HG03439 (cell line): ENCODE data around the gene POLR2M.

Source experiments
- ATAC-seq: cut with Tn5 transposase; IDR thresholded peaks from one replicate; pipeline ENCODE4 v1.9.1; 2021; ENCODE audit warnings: mild to moderate bottlenecking, moderate library complexity; ENCODE audit not compliant: unreplicated experiment

POLR2M gene

DNA sequence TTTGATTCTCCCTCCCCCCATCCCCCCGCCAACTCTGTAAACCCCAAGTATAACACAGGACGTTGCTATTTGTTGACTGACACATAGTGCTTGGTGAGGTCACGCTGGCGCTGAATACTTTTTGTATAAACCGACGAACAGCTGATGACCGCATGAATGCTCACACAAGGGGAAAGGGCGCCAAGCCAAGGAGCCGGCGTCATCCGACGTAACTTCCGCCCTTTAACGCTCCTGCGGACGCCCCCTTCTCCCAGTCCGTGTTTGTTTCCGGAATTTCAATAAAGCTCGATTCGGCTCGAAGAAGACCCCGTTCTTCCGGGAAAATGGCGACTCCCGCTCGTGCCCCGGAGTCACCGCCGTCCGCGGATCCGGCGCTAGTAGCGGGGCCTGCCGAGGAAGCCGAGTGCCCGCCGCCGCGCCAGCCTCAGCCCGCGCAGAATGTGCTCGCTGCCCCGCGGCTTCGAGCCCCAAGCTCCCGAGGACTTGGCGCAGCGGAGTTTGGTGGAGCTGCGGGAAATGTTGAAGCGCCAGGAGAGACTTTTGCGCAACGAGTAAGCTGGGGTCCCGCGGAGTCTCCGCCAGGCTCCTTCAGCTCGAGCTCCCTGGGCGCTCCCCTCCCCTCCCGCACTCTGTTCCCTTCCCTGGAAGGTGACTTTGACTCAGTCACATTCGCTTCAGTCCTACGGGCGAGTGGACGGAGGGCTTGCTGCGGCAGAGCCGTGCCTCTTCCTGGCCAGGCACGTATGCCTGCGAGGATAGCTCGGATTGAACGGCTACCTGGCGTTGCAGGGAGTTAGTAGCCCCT lies at the start of gene POLR2M:
TSS of gene POLR2M (plus strand) at position 310 of the 805 bp plus-strand sequence. CDS start at position 439, 129 bp downstream.
- peak; percentile 88 for ATAC-seq

DNA sequence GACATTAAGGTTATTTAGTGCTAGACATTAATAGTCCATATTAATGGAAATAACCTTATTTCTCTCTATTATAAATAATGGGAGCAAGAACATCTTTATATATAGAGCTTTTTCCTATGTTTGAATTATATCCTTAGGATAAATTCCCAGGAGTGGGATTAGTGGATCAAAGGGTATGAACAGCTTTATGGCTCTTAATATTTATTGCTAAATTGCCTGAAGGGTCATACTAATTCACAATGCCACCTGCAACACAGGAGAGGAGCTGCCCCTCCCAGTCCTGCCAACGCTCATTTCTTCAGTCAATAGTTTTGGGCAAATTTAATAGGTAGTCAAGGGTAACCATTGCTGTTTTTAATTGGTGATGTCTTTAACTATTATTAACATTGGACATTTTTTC lies 48.9 kb upstream of the POLR2M start:
- ATAC-seq = no peak

DNA sequence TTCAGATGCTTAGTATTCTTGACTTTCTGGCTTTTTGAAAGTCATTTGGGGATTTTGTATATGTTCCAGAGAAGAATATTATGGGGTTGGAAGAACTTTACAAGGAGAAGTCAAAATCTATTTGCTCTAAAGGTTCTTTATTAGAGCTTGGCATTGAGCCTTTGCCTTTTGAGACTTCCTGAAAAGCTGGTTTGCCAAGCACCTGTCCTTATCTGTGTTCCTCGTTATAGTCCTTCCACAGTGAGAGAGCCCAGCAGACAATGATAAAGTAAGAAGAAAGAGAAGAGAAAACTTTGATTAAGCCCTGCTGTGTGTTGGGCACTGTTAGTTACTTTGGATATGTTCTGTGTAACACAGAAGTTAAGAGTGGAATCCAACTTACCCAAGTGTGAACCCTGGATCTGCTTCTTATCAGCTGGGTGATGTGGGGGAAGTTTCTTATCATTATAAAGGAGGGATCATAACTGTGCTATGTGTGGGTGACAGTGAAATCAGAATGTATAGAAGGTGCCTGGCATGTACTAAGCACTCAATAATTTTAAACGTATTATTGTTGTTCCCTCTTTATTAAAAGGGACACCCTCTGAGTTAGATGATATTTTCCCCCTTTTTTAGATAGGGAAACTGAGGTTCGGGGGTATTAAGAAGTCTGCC lies 44.3 kb upstream of the POLR2M start:
- no peak for ATAC-seq

DNA sequence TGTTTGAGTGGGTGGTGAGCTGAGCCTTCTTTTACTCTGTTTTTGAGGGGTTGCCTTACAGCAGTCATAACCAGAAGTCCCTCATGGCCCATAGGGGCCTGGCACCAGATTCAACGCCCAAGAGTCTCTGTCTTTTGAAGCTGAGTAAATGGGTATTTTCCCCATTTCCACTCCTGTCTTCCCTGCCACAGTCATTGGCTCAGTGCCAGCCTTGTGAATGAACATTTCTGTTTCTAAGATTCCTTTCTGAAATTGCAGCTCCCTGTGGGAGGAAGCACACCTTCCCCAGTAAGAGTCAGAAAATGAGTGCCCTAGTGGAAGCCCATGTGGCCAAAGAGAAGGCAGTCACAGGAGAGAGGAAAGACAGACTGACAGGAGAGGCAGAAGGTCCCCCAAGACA lies 43.7 kb upstream of the POLR2M start:
- ATAC-seq = no peak

DNA sequence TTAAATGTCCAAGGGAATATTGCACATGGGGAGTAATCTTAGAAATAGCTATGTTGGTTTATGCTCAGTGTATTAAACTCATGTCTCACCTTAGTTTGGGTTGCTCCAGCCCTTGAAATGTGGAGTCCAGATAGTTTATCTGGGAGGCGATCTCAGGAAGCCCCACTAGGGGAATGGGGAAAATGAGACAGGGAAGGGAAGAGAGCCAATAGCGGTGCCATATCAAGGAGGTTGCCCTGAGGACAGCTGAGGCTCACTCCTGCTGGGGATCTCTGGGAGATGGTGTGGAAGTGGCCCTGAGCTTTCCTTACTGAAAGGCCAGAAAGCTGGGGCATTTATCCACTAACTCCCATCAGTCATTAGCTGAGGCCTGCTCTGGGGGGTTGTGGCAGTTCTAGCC lies 43.3 kb upstream of the POLR2M start:
- no peak for ATAC-seq

DNA sequence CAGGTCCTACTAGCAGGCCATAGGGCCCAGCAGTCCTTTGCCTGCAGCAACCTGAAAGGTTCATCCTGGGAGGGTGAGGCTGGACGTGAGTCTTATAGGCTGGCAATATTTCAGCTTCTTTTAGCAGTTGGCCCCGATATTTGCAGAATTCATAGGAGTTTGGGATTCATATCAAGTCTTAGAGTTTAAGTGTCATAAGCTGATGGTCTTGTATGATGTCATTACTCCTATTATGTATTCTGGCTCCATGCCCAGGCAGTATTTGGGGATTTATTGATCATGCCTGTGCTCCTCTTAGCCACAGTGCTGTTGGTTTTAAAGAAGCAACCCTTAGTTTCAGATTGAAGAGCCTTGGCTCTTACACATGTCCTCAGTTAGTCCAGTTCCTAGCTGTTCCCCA lies 41.3 kb upstream of the POLR2M start:
- no peak for ATAC-seq

DNA sequence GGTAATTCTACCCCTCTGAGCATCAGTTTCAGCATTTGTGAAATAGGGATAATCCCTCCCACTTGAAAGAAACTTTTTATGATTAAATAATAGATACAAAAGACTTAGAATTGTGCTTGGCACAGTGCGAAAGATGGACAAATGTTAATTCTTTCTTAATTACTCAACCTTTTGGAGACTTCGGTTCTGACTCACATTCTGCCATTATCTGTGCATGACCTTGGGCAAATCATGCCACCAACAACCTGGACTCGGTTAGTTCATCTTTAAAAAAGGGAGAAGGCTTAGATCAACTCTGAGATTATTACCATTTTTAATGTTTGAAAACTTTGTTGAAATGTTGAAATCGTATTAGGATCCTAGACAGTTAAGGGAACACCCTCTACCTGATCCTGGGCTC lies 40.6 kb upstream of the POLR2M start:
- no peak for ATAC-seq

DNA sequence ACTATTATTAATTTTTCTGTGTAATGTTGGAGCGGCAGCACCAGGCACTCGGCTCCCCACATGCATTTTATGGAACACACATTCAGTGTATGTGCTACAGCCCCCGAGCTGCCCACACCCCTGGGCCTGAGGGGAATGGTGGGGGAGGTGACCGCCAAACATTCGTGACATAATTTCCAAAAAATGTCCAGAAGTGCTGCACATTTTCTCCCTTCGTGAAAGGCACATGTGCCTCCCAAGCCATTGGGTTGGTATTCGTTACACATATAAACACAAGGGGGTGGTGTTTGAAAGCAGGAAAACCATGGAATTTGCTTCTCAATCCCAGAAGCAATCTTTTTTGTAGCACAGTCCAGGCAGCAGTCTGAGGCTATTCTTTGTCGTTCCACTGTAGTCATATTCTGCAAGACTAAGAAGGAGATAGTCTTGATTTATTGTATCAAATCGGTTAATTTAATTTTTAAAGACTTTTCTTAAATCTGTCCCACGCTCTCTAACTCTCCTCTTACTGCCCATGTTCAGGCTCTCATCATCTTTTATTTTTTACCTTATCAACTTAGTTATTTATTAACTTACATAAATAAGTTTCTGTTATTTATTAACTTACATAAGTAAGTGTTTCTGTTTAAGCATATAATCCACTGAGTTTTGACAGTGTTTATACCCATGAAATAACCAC lies 39.2 kb upstream of the POLR2M start:
- no peak for ATAC-seq

DNA sequence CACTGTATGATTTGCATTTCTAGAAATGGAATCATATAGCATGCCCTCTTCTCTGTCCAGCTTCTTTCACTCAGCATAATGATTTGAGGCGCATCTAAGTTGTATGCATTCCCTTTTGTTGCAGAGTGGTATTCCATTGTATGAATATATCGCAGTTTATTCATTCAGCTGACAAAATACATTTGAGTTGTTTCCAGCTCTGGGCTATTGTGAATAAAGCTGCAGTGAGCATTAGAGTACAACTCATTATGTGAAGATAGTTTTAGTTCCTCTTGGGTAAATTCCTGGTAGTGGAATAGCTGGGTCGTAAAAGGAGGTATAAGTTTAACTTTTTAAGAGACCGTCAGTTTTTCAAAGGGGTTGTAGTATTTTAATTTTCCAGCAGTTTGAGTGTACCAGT lies 38.5 kb upstream of the POLR2M start:
- ATAC-seq = no peak

DNA sequence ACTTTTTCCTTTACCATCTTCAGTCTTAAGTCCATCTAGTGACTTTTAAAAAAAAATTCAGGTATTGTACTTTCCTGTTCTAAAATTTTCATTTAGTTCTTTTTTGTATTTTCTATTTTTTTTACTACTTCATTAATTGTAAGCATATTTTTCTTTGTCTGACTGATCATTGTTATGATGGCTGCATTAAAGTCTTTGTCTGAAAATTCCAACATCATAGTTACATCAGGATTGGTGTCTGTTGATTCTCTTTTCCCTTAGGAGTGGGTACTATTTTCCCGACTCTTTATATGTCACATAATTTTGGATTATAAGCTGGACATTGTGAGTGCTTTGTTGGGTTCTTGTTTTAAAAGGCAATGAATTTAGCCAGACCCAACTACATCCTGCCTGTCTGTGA lies 34.9 kb upstream of the POLR2M start:
- ATAC-seq = no peak

DNA sequence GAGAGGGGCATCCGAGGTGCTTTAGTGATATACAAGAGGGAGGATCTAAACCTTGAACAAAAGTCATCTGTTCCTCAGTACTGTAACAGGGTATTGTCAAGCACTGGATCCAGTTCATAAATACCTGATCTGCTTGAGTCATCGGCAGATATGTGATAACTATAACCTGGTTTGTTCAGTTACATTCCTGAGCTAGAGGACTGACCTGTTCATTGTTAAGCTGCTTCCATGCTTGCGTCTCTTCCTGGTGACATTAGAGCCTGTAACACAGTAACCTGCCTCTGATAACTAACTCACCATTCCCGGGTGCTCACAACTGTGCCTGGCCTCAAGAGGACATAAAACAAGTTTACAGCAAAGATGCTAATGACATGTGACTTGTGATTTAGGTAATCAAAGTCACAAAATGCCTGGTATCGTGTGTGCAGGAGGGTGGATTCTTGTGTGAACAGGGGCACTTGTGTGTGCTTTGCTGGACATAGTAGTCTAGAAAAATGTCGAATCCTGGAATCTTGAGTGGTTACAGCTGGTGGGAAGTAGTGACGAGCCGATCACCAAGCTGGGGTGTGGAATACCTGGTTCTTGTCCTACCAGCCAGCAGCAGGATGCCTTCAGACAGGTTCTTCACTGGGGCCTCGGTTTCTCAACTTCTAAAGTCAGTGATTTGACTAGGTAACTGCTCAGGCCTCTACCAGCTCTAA lies 30.9 kb upstream of the POLR2M start:
- no peak for ATAC-seq

DNA sequence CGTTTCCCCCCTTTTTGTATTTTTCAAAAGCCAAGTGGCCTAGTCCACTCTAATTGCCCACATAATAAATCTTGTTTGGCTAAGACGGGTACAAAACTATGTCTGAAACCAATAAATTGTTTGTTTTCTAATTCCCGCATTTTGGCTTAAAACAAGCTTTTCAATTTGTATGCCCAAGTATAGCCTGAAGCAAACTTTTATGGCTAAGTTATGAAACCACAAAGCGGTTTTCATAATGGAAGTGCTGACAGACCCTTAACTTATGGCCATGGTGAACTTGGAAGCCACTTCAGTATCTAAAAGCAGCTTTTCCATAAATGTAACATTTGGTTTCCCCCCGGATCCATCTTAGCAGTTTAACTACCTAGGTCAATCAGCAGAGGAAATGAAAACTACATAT lies 29.9 kb upstream of the POLR2M start:
- ATAC-seq = no peak

DNA sequence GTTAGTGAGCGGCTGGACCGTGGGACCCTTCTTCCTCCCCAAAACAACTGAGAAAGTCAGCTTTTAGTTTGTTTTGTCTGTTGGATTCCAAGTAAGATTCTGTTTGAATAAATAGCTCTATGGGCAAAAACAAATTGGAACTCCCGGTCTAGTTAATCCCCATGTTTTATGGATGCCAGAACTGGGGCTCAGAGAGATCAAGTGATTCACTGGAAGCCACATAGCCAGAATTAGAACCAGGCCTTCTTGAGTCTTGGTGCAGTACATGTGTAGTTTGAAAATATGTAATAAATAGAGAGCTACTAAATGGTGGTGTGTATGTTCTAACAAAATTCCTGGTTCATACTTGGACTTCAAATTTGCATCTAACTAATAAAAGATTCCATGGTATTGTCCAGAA lies 29.3 kb upstream of the POLR2M start:
- ATAC-seq = no peak

DNA sequence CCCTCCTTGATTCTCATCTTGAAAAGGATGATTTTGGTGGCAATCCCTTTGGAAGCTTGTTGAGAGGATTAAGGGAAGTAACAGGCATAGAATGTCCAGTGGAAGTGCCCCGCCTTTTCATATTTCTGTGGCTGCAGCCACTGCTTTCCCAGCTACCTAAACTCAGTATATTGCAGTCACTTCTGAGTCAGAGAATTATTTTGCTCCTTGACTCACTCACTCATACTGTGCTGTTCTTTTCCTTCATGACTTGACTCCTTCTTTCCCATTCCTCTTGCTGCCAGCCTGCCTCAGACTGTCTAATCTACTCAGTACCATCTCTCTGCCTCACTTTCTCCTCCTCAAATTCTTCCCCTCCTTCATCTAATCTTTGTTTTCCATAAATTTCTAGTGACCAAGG lies 26.5 kb upstream of the POLR2M start:
- ATAC-seq = no peak

DNA sequence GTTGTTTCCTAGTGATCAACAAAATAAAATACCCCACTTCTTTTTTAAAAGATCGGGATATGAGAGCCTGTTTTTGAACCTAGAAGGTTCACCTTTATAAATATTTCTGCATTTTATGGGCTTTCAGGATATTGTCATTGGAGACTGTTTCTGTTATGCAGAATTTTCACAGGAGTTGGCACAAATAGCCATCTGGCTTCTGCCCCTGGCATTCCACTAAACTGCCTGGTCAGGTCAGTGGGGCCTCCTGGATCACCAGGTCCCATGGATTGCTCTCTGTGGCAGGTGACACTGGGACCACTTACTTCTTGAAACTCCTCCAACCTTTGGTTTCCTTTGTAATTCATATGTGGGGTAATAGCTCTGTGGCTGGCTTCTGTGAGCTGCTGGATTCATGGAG lies 25.5 kb upstream of the POLR2M start:
- no peak for ATAC-seq

DNA sequence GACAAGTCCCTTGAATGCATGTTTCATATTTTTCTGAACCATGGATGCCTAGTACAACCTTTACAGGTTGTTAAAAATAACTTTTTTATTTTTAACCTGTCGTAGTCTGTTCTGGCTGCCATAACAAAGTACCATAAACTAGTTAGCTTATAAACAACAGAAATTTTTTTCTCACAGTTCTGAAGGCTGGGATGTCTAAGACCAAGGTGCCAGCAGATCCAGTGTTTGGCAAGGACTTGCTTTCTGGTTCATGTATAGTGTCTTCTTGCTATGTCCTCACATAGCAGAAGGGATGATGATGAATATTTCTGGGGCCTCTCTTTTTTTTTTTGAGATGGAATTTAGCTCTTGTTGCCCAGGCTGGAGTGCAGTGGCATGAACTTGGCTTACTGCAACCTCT lies 23.0 kb upstream of the POLR2M start:
- no peak for ATAC-seq

DNA sequence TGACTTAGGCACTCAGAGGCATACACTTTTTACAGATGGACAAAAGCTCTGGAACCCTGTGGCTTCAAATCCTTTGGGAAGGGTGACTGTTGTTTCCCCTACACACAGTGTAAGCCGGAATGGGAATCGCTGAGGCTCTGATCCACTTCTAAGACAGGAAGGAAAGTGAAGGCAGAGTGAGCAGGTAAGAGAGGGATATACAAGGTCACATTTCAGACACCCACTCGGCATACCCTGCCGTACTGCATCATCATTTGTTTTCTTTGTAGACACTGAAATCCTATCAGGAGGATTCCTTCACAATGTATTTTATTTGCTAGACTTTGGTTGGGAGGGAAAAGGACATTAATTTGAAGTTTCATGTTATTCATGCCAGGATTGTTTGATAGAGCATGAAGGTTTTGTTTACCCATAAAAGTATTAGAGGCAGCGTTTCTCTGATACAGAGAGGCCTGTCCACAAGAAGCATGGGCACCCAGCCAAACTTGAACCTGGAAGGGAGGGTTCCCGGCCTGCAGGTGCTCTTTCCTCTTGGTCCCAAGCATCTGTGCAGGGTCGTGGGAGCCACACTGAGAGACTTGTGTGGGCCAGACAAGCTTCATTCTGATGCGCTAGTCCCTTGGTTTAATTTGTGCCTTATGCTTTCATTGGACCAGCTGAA lies 21.9 kb upstream of the POLR2M start:
- no peak for ATAC-seq

DNA sequence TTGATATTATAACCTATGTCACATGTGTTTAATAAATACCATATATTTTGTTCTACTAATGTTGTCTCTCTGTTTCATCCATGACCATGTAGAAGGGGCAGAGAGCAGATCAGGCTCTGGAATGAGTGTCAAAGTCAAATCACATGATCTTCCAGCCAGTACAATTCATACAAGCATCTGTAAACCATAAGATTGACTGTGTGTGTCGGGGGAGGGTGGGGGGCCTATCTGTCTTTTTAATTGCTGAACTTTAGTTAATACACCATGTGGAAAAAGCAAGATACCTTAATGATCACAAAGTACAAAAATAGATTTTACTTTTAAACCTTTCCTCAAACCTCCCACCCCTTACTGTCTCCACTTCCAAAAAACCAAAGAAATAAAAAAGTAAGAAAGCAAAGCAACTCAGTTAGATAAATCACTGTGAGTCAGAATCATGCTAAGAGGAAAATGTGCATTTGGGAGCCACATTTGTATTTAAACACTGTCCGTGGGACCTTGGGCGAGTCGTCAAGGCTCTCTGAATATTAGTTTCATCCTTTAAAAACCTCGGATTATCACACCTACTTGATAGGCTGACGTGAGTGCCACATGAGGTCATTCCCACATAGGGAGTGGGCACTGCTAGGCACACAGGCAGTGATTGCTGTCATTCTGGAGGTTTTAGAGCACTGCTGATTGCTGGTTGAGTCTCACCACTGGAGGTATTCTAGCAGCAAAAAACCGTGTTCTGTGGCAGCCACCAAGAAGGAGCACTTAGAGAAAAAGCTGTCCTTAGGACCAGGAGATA lies 21.0 kb upstream of the POLR2M start:
- no peak for ATAC-seq

DNA sequence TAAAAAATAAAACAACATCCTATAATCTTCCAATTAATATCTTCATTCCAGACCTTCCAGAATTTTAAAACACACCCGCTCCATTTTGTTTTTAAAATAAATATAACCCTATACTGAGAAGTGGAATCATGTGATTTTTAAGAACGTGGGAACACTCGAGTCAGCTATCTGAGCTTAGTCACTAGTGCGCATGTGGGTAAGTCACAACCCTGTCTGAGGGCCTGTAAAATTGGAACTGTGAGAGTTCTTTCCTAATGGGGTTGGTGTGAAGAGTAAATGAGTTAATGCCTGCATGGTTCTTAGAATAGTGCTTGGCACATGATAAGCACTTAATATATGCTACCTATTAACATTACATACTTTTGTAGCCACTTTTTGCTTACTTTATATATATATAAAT lies 19.9 kb upstream of the POLR2M start:
- no peak for ATAC-seq

DNA sequence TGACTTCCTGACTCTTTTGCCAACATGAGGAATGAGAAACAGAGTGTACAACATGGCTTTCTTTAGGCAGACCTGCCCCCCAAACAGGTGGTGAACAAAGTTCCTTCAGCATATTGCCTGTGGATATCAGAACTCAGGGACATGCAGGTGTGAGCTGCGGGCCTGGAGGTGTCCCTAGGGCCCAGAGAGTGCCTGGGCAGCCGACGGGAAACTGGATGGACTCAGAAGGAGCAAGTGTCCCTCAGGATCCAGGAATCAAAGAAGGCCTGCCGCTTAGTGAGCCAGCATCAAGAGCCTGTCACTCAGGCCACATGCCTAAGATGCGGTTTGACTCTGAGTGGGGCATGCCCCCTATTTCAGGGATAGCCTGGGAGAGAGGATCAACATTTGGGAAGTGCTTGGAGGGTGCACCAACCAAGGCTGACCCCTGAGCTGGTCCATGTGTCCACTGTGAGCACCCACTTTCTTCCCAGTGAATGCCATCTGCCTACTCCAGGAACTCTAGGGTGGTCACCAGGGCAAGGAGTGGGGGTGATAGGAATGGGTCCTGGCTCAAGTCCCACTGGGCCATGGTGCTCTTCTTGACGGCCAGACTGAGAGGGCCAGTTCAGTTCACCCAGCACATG lies 16.1 kb upstream of the POLR2M start:
- no peak for ATAC-seq
